GM13976 (cell line): ENCODE results near the gene FYCO1.
A peak's percentile ranks its signal among the peaks of the same experiment; 100 is the strongest.

Source experiments
- DNase-seq: peaks from one replicate; pipeline ENCODE4 v3.0.0; 2012; ENCODE audit warnings: low spot score
- CTCF ChIP-seq: IDR thresholded peaks from 2 replicates; pipeline ENCODE4 v1.5.1; 2012; ENCODE audit warnings: borderline replicate concordance, mild to moderate bottlenecking; ENCODE audit not compliant: insufficient read depth; ENCODE audit errors: extremely low read depth, missing control alignments, control extremely low read depth
- in situ Hi-C: fragments of 300-500 bp; cut with MboI; formaldehyde crosslinking; loops from one replicate; pipeline ENCODE4 v1.12.0; 2022; ENCODE audit warnings: low sequenced_read_pairs, mixed read lengths, inconsistent platforms; ENCODE audit not compliant: unreplicated experiment

Gene FYCO1

GRCh38 chr3:45907769-45908705, 87.6 kb downstream of the FYCO1 start:
- in situ Hi-C loops, result no loop called here
- TF ChIP-seq CTCF, result no peak
- no peak for DNase-seq

- in situ Hi-C loops, result no loop called here
- TF ChIP-seq CTCF, result peak; percentile 35
- no peak for DNase-seq
These were observed 88.8 kb downstream of the FYCO1 start for GRCh38 chr3:45906681-45907407.

- TF ChIP-seq CTCF, result no peak
These were observed 89.9 kb downstream of the FYCO1 start for GRCh38 chr3:45905755-45906154.

GRCh38 chr3:45904931-45905330, 90.7 kb downstream of the FYCO1 start:
- peak; percentile 81 for DNase-seq
- in situ Hi-C loops, result no loop called here
- no peak for TF ChIP-seq CTCF

More at GRCh38 chr3:45905755-45906154, 89.9 kb downstream of the FYCO1 start:
- in situ Hi-C loops, result no loop called here
- no peak for DNase-seq

- no peak for TF ChIP-seq CTCF
- in situ Hi-C loops, result no loop called here
- DNase-seq, result no peak
These were observed 98.7 kb downstream of the FYCO1 start for GRCh38 chr3:45896956-45897355.

GRCh38 chr3:45895686-45896468, 99.7 kb downstream of the FYCO1 start:
- TF ChIP-seq CTCF, result no peak
- no peak for DNase-seq
- in situ Hi-C loops, result no loop called here
